WTC11 (cell line): ENCODE results near the gene URB1. TPM values are rescaled to one million over a fixed set of nuclear protein-coding genes. Genes with fewer than 3 reads are reported as not detected.

Experiments
- ATAC-seq: fragments of 200-7000 bp; cut with Tn5 transposase; 2 replicates; pipeline ENCODE4 v1.10.0; 2021; ENCODE audit warnings: mild to moderate bottlenecking, moderate library complexity
- CTCF ChIA-PET: fragments of 300-600 bp; sonication (Branson Sonifier 250); formaldehyde crosslinking; loops from one replicate; lab custom pipeline; 2021; ENCODE audit warnings: antibody characterized with exemption; lab: Charles Lee
- POLR2A ChIA-PET: fragments of 350-600 bp; sonication (Branson Sonifier 250); formaldehyde crosslinking; loops from one replicate; lab custom pipeline; 2021; ENCODE audit warnings: antibody characterized with exemption; lab: Charles Lee
- DNase-seq: peaks from one replicate; pipeline ENCODE4 v3.0.0; 2021; ENCODE audit warnings: low spot score
- H3K27ac Mint-ChIP-seq: 2 replicates; pipeline ENCODE4 v1.8.0; 2021; ENCODE audit warnings: mixed read lengths
- H3K27me3 Mint-ChIP-seq: 2 replicates; pipeline ENCODE4 v1.8.0; 2021; ENCODE audit warnings: low read depth, mild to moderate bottlenecking, moderate library complexity, mixed read lengths
- H3K36me3 Mint-ChIP-seq: 2 replicates; pipeline ENCODE4 v1.8.0; 2021; ENCODE audit warnings: mixed read lengths
- H3K4me1 Mint-ChIP-seq: 2 replicates; pipeline ENCODE4 v1.8.0; 2022; ENCODE audit warnings: mixed read lengths
- H3K4me3 Mint-ChIP-seq: 2 replicates; pipeline ENCODE4 v1.8.0; 2021; ENCODE audit warnings: mild to moderate bottlenecking, moderate library complexity, mixed read lengths
- H3K9me3 Mint-ChIP-seq: 2 replicates; pipeline ENCODE4 v1.8.0; 2021; ENCODE audit warnings: mixed read lengths
- ATF1 ChIP-seq: sonication (generic); formaldehyde crosslinking; IDR thresholded peaks from 2 replicates; pipeline ENCODE4 v1.8.1; 2023; ENCODE audit warnings: mild to moderate bottlenecking, moderate library complexity, missing genetic modification reagents
- ATF6 ChIP-seq: sonication (generic); formaldehyde crosslinking; IDR thresholded peaks from 2 replicates; pipeline ENCODE4 v1.8.1; 2023; ENCODE audit warnings: mild to moderate bottlenecking, missing genetic modification reagents
- CREM ChIP-seq: sonication (generic); formaldehyde crosslinking; IDR thresholded peaks from 2 replicates; pipeline ENCODE4 v1.8.1; 2022; ENCODE audit warnings: mild to moderate bottlenecking, missing genetic modification reagents, moderate library complexity
- E2F4 ChIP-seq: sonication (generic); formaldehyde crosslinking; IDR thresholded peaks from 2 replicates; pipeline ENCODE4 v1.8.1; 2022; ENCODE audit warnings: low read depth, mild to moderate bottlenecking, moderate library complexity, missing genetic modification reagents, borderline replicate concordance
- ELF4 ChIP-seq: sonication (generic); formaldehyde crosslinking; IDR thresholded peaks from 2 replicates; pipeline ENCODE4 v1.8.1; 2022; ENCODE audit warnings: low read depth, mild to moderate bottlenecking, moderate library complexity, missing genetic modification reagents
- FOXK1 ChIP-seq: sonication (generic); formaldehyde crosslinking; IDR thresholded peaks from 2 replicates; pipeline ENCODE4 v1.8.0; 2022; ENCODE audit warnings: mild to moderate bottlenecking, moderate library complexity, missing genetic modification reagents
- GTF2I ChIP-seq: fragments of 250-450 bp; sonication (Bioruptor Pico); conservative IDR thresholded peaks from 2 replicates; pipeline ENCODE4 v1.4.0; 2021; ENCODE audit warnings: mild to moderate bottlenecking
- JAZF1 ChIP-seq: fragments of 250-450 bp; sonication (Bioruptor Pico); IDR thresholded peaks from 2 replicates; pipeline ENCODE4 v1.9.0; 2021; ENCODE audit warnings: moderate library complexity, mild to moderate bottlenecking, inconsistent platforms
- JUN ChIP-seq: sonication (generic); formaldehyde crosslinking; IDR thresholded peaks from 2 replicates; pipeline ENCODE4 v1.8.0; 2023; ENCODE audit warnings: mild to moderate bottlenecking, missing genetic modification reagents
- KAT7 ChIP-seq: sonication (generic); formaldehyde crosslinking; IDR thresholded peaks from 2 replicates; pipeline ENCODE4 v1.8.1; 2023; ENCODE audit warnings: missing genetic modification reagents, mild to moderate bottlenecking, borderline replicate concordance
- MXD4 ChIP-seq: fragments of 250-450 bp; sonication (Bioruptor Pico); IDR thresholded peaks from 2 replicates; pipeline ENCODE4 v1.8.0; 2021; ENCODE audit warnings: mild to moderate bottlenecking, moderate library complexity, borderline replicate concordance
- MYBL2 ChIP-seq: sonication (generic); formaldehyde crosslinking; IDR thresholded peaks from 2 replicates; pipeline ENCODE4 v1.8.1; 2023; ENCODE audit warnings: mild to moderate bottlenecking, moderate library complexity, missing genetic modification reagents
- NFATC4 ChIP-seq: fragments of 250-450 bp; sonication (Bioruptor Pico); IDR thresholded peaks from 2 replicates; pipeline ENCODE4 v1.9.0; 2021; ENCODE audit warnings: mild to moderate bottlenecking
- TCF7 ChIP-seq: sonication (generic); formaldehyde crosslinking; IDR thresholded peaks from 2 replicates; pipeline ENCODE4 v1.8.0; 2022; ENCODE audit warnings: mild to moderate bottlenecking, low read depth, missing genetic modification reagents, moderate library complexity
- ZBTB21 ChIP-seq: sonication (generic); formaldehyde crosslinking; IDR thresholded peaks from 2 replicates; pipeline ENCODE4 v1.8.1; 2023; ENCODE audit warnings: mild to moderate bottlenecking, missing genetic modification reagents, borderline replicate concordance
- ZNF219 ChIP-seq: sonication (generic); formaldehyde crosslinking; IDR thresholded peaks from 2 replicates; pipeline ENCODE4 v1.8.0; 2023; ENCODE audit warnings: missing genetic modification reagents, mild to moderate bottlenecking, borderline replicate concordance
- ZNF423 ChIP-seq: fragments of 250-450 bp; sonication (Bioruptor Pico); IDR thresholded peaks from 2 replicates; pipeline ENCODE4 v2.1.2; 2022; ENCODE audit warnings: mild to moderate bottlenecking, moderate library complexity
- total RNA-seq: library from RNA; stranded (reverse); gene quantifications from 3 replicates; pipeline ENCODE4 v1.2.3, GENCODE V29; 2021
- TF ChIP-seq, protein P1 (sequence below): sonication (generic); formaldehyde crosslinking; IDR thresholded peaks from 2 replicates; pipeline ENCODE4 v1.8.0; 2023; ENCODE audit warnings: mild to moderate bottlenecking, missing genetic modification reagents
- TF ChIP-seq, protein P2 (sequence below): sonication (generic); formaldehyde crosslinking; IDR thresholded peaks from 2 replicates; pipeline ENCODE4 v1.8.1; 2023; ENCODE audit warnings: mild to moderate bottlenecking, missing genetic modification reagents, moderate library complexity
- TF ChIP-seq, protein P3 (sequence below): sonication (generic); formaldehyde crosslinking; IDR thresholded peaks from 2 replicates; pipeline ENCODE4 v1.8.1; 2023; ENCODE audit warnings: mild to moderate bottlenecking, missing genetic modification reagents, borderline replicate concordance
- TF ChIP-seq, protein P4 (sequence below): sonication (generic); formaldehyde crosslinking; IDR thresholded peaks from 2 replicates; pipeline ENCODE4 v1.8.0; 2023; ENCODE audit warnings: missing genetic modification reagents

The URB1 gene
- total RNA-seq, 1 experiment from 2014 or later: 38.7 TPM

DNA sequence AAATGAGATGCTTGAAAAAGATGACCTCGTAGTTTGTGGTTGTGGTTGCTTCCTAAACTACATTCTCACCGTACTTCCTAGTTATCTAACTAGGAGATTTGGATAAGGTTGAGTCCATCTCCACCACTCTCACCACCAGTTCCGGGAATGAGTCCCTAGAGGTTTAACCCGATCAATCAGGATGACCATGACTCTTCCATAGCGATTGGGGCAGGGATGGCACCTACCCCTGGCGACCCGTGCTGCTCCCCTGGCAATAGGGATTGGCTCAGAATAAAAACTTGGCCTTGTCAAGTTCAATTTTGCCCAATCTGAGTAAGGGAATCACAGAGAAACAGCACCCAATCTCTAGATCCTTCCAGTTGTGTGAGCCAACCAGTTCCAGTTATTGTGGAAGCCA, 111.3 kb downstream of the URB1 start (continued):
- TF ChIP-seq, protein P1, sequence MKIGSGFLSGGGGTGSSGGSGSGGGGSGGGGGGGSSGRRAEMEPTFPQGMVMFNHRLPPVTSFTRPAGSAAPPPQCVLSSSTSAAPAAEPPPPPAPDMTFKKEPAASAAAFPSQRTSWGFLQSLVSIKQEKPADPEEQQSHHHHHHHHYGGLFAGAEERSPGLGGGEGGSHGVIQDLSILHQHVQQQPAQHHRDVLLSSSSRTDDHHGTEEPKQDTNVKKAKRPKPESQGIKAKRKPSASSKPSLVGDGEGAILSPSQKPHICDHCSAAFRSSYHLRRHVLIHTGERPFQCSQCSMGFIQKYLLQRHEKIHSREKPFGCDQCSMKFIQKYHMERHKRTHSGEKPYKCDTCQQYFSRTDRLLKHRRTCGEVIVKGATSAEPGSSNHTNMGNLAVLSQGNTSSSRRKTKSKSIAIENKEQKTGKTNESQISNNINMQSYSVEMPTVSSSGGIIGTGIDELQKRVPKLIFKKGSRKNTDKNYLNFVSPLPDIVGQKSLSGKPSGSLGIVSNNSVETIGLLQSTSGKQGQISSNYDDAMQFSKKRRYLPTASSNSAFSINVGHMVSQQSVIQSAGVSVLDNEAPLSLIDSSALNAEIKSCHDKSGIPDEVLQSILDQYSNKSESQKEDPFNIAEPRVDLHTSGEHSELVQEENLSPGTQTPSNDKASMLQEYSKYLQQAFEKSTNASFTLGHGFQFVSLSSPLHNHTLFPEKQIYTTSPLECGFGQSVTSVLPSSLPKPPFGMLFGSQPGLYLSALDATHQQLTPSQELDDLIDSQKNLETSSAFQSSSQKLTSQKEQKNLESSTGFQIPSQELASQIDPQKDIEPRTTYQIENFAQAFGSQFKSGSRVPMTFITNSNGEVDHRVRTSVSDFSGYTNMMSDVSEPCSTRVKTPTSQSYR (CRISPR knock-in tag): no peak
- TF ChIP-seq NFATC4 (no peak), JAZF1 (no peak)

GRCh38 chr21:32279377-32279680, 113.5 kb downstream of the URB1 start:
- ATAC-seq (no peak), DNase-seq (no peak)
- no peak overlapping the region; the same call in 1 of the 2 replicates for H3K27ac Mint-ChIP-seq
- no peaks in the 10 kb centered on the region for H3K27me3 Mint-ChIP-seq
- peak overlapping the region; percentile 99 for H3K4me3 Mint-ChIP-seq
- ChIA-PET POLR2A (interaction anchor here (0.5 kb wide), 1 partner anchor 529 kb away, joined by 3 read pairs; no protein-coding TSS in a partner anchor), CTCF (interaction anchor here (0.5 to 2.7 kb wide), 3 partner anchors 27 to 322 kb away, joined by 4 to 16 read pairs (median 12); no protein-coding TSS in a partner anchor)
- peaks cover 10% of the 10 kb centered on the region for H3K36me3 Mint-ChIP-seq
- TF ChIP-seq CREM (CRISPR knock-in tag) (no peak), FOXK1 (CRISPR knock-in tag) (no peak), ZNF219 (CRISPR knock-in tag) (no peak), NFATC4 (no peak), MXD4 (no peak)
- H3K9me3 Mint-ChIP-seq: no peaks in the 10 kb centered on the region
- peaks cover 16% of the 10 kb centered on the region for H3K4me1 Mint-ChIP-seq

DNA sequence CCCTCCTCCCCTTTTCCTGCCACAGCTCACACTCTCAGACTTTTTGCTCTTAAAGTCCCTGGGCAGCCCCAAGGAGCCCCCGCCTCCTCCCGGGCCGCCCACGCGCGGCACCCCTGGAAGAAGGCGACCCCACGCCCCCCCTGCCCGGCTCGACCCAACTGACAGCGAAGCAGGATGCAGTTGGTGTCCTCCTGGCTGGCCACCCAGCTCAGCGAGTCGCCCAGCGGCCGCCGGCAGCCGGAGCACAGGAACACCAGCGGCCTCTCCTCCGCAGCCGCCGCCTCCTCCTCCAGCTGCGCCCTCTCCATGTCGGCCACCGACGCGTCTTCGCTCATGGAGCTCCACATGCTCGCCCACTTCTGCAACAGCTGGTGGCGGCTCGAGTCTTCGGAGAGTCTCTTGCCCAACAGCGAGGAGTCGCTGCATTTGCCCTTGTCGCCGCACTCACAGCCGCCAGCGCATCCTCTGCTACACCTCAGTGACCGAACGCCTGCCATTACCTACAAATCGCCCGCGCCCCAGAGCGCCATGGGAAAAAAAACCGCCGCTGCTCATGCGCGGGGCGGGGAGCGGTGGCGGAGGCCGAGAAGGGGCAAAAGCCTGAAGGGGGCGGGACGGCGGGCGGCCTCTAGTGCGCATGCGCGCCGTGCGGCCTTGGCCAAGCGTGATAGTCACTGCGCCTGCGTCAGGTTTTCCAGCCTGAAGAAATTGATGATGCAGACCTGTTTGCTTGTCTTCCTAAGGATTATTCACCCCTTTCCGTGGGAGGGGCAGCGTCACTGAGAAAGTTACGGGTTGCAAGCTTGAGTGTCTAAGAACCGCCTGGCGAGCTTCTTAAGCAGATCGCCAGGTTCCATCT, 114.1 kb downstream of the URB1 start, which contains the start of gene MIS18A:
Gene MIS18A (minus strand): TSS at position 532 of the 859 bp plus-strand sequence. CDS start 35 bp downstream, at position 497.
- ChIA-PET CTCF (interaction anchor here (1.1 to 2.7 kb wide), 4 partner anchors 28 to 413 kb away, joined by 3 to 16 read pairs (median 8); no protein-coding TSS in a partner anchor), POLR2A (no interaction called here)
- TF ChIP-seq MXD4 (no peak), TCF7 (CRISPR knock-in tag) (no peak), ZBTB21 (no peak), ATF1 (CRISPR knock-in tag) (no peak), KAT7 (CRISPR knock-in tag) (0 out of 2 replicates have a peak, but pooled peaks have one; percentile 31), E2F4 (CRISPR knock-in tag) (peak; percentile 89), MYBL2 (peak; percentile 70), JUN (CRISPR knock-in tag) (peak; percentile 55; the same call in 1 of the 2 replicates), ELF4 (CRISPR knock-in tag) (no peak), GTF2I (CRISPR knock-in tag) (no peak), ATF6 (no peak), ZNF423 (CRISPR knock-in tag) (no peak)
- TF ChIP-seq, protein P2, sequence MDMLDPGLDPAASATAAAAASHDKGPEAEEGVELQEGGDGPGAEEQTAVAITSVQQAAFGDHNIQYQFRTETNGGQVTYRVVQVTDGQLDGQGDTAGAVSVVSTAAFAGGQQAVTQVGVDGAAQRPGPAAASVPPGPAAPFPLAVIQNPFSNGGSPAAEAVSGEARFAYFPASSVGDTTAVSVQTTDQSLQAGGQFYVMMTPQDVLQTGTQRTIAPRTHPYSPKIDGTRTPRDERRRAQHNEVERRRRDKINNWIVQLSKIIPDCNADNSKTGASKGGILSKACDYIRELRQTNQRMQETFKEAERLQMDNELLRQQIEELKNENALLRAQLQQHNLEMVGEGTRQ (CRISPR knock-in tag): no peak
- TF ChIP-seq, protein P3, sequence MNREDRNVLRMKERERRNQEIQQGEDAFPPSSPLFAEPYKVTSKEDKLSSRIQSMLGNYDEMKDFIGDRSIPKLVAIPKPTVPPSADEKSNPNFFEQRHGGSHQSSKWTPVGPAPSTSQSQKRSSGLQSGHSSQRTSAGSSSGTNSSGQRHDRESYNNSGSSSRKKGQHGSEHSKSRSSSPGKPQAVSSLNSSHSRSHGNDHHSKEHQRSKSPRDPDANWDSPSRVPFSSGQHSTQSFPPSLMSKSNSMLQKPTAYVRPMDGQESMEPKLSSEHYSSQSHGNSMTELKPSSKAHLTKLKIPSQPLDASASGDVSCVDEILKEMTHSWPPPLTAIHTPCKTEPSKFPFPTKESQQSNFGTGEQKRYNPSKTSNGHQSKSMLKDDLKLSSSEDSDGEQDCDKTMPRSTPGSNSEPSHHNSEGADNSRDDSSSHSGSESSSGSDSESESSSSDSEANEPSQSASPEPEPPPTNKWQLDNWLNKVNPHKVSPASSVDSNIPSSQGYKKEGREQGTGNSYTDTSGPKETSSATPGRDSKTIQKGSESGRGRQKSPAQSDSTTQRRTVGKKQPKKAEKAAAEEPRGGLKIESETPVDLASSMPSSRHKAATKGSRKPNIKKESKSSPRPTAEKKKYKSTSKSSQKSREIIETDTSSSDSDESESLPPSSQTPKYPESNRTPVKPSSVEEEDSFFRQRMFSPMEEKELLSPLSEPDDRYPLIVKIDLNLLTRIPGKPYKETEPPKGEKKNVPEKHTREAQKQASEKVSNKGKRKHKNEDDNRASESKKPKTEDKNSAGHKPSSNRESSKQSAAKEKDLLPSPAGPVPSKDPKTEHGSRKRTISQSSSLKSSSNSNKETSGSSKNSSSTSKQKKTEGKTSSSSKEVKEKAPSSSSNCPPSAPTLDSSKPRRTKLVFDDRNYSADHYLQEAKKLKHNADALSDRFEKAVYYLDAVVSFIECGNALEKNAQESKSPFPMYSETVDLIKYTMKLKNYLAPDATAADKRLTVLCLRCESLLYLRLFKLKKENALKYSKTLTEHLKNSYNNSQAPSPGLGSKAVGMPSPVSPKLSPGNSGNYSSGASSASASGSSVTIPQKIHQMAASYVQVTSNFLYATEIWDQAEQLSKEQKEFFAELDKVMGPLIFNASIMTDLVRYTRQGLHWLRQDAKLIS: no peak
- TF ChIP-seq, protein P4, sequence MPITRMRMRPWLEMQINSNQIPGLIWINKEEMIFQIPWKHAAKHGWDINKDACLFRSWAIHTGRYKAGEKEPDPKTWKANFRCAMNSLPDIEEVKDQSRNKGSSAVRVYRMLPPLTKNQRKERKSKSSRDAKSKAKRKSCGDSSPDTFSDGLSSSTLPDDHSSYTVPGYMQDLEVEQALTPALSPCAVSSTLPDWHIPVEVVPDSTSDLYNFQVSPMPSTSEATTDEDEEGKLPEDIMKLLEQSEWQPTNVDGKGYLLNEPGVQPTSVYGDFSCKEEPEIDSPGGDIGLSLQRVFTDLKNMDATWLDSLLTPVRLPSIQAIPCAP (CRISPR knock-in tag): peak; percentile 63; the same call in 1 of the 2 replicates

More for the DNA sequence above, 114.1 kb downstream of the URB1 start, which contains the start of gene MIS18A:
- peak within 1 kb of the TSS; percentile 96 for H3K27ac Mint-ChIP-seq
- peaks cover 11% of the 10 kb centered on the region for H3K36me3 Mint-ChIP-seq
- DNase-seq: peak; percentile 96
- peak within 1 kb of the TSS; percentile 99 for H3K4me3 Mint-ChIP-seq
- no peaks in the 10 kb centered on the region for H3K9me3 Mint-ChIP-seq
- ATAC-seq: peak; percentile 92
- H3K27me3 Mint-ChIP-seq: no peaks in the 10 kb centered on the region
- H3K4me1 Mint-ChIP-seq: peaks cover 16% of the 10 kb centered on the region
